ENCODE data around the gene TNNI3. TPM values are rescaled to one million over a fixed set of nuclear protein-coding genes. Genes with fewer than 3 reads are reported as not detected.
"Not testable (repeated sequence)": the region's sequence is repeated elsewhere in the genome, so short reads cannot be mapped to it uniquely, and the experiment has no call there.

Gene TNNI3
- total and polyA plus RNA-seq, 4 donors = 1.2 to 4.8 (median 3.3) TPM

GRCh38 chr19:55173714-55174409, 16.3 kb upstream of the TNNI3 start:
- peaks cover 10 to 76% (median 45%) of the 10 kb centered on the region in 3 donors for H3K27me3 ChIP-seq (ENCODE audit: control insufficient read depth in 3 of 3, insufficient read depth in 3 of 3, low read length in 2 of 3)
- H3K4me1 ChIP-seq (ENCODE audit: control insufficient read depth in 5 of 5, insufficient read depth in 5 of 5, low read length in 5 of 5) = peaks cover 0 to 6% (median 0%) of the 10 kb centered on the region in 5 donors
- no peak overlapping the region for H3K9ac ChIP-seq (ENCODE audit: insufficient read depth in 1 of 2, low read length in 2 of 2)
- TF ChIP-seq CTCF (IDR thresholded peaks at IDR 0.05; ENCODE audit: control extremely low read depth, extremely low read depth) = no peak
- no peaks in the 10 kb centered on the region for H3K36me3 ChIP-seq (ENCODE audit: control insufficient read depth in 4 of 4, insufficient read depth in 4 of 4, low read length in 4 of 4)
- peak; percentile 46 for ATAC-seq (ENCODE audit: insufficient read depth, low FRiP score)
- no peak for DNase-seq
- no peak overlapping the region for H3K4me3 ChIP-seq
- no peak overlapping the region for H3K27ac ChIP-seq (ENCODE audit: low read depth in 1 of 2, low read length in 1 of 2)
- H3K9me3 ChIP-seq (ENCODE audit: control insufficient read depth in 4 of 4, insufficient read depth in 3 of 4, low read length in 3 of 4) = peaks cover 0 to 4% (median under 1%) of the 10 kb centered on the region in 4 donors
- 2% methylated on average over 37 of the region's 37 CpGs for WGBS, 2 donors

GRCh38 chr19:55173186-55173713, 15.7 kb upstream of the TNNI3 start:
- 2 to 3% methylated on average over 31 to 32 of the region's 32 CpGs for whole genome bisulfite sequencing, 2 donors
- Histone ChIP-seq H3K36me3 (ENCODE audit: control insufficient read depth in 4 of 4, insufficient read depth in 4 of 4, low read length in 4 of 4) (no peaks in the 10 kb centered on the region), H3K4me3 (no peak overlapping the region), H3K27ac (ENCODE audit: low read depth in 1 of 2, low read length in 1 of 2) (no peak overlapping the region), H3K9me3 (ENCODE audit: control insufficient read depth in 4 of 4, insufficient read depth in 3 of 4, low read length in 3 of 4) (peaks cover 0 to 4% (median under 1%) of the 10 kb centered on the region in 4 donors), H3K4me1 (ENCODE audit: control insufficient read depth in 5 of 5, insufficient read depth in 5 of 5, low read length in 5 of 5) (peaks cover 0 to 6% (median 0%) of the 10 kb centered on the region in 5 donors), H3K27me3 (ENCODE audit: control insufficient read depth in 3 of 3, insufficient read depth in 3 of 3, low read length in 2 of 3) (peaks cover 9 to 72% (median 43%) of the 10 kb centered on the region in 3 donors), H3K9ac (ENCODE audit: insufficient read depth in 1 of 2, low read length in 2 of 2) (no peak overlapping the region)
- ATAC-seq (ENCODE audit: insufficient read depth, low FRiP score) = no peak
- no peak for DNase-seq
- TF ChIP-seq CTCF (IDR thresholded peaks at IDR 0.05; ENCODE audit: control extremely low read depth, extremely low read depth) = no peak

- Histone ChIP-seq H3K4me1 (ENCODE audit: control insufficient read depth in 5 of 5, insufficient read depth in 5 of 5, low read length in 5 of 5) (peaks cover 0 to 6% (median 0%) of the 10 kb centered on the region in 5 donors), H3K9ac (ENCODE audit: insufficient read depth in 1 of 2, low read length in 2 of 2) (no peak overlapping the region), H3K27ac (ENCODE audit: low read depth in 1 of 2, low read length in 1 of 2) (no peak overlapping the region), H3K36me3 (ENCODE audit: control insufficient read depth in 4 of 4, insufficient read depth in 4 of 4, low read length in 4 of 4) (no peaks in the 10 kb centered on the region), H3K4me3 (no peak overlapping the region), H3K27me3 (ENCODE audit: control insufficient read depth in 3 of 3, insufficient read depth in 3 of 3, low read length in 2 of 3) (peaks cover 6 to 71% (median 41%) of the 10 kb centered on the region in 3 donors), H3K9me3 (ENCODE audit: control insufficient read depth in 4 of 4, insufficient read depth in 3 of 4, low read length in 3 of 4) (peaks cover 0 to 4% (median under 1%) of the 10 kb centered on the region in 4 donors)
- 13 to 19% methylated on average over 12 of the region's 12 CpGs for WGBS, 2 donors
- no peak for ATAC-seq (ENCODE audit: insufficient read depth, low FRiP score)
- DNase-seq = no peak
- no peak for TF ChIP-seq CTCF (IDR thresholded peaks at IDR 0.05; ENCODE audit: control extremely low read depth, extremely low read depth)
Measured at GRCh38 chr19:55172741-55173140, 15.2 kb upstream of the TNNI3 start.

- not testable (repeated sequence) for H3K9me3 ChIP-seq (ENCODE audit: control insufficient read depth in 4 of 4, insufficient read depth in 3 of 4, low read length in 3 of 4); H3K27ac ChIP-seq (ENCODE audit: low read depth in 1 of 2, low read length in 1 of 2); ATAC-seq (ENCODE audit: insufficient read depth, low FRiP score); DNase-seq; H3K4me1 ChIP-seq (ENCODE audit: control insufficient read depth in 5 of 5, insufficient read depth in 5 of 5, low read length in 5 of 5); H3K4me3 ChIP-seq; H3K9ac ChIP-seq (ENCODE audit: insufficient read depth in 1 of 2, low read length in 2 of 2); H3K36me3 ChIP-seq (ENCODE audit: control insufficient read depth in 4 of 4, insufficient read depth in 4 of 4, low read length in 4 of 4)
- peaks cover 6 to 69% (median 42%) of the 10 kb centered on the region in 3 donors for H3K27me3 ChIP-seq (ENCODE audit: control insufficient read depth in 3 of 3, insufficient read depth in 3 of 3, low read length in 2 of 3)
- WGBS, 2 donors = 53 to 68% methylated on average over 9 of the region's 9 CpGs
Measured at GRCh38 chr19:55172318-55172717, 14.8 kb upstream of the TNNI3 start.

All from lung (tissue), 12 donors.